NT2/D1 (cell line): ENCODE data around the gene SRGAP2B.
"Not testable (repeated sequence)": the region's sequence is repeated elsewhere in the genome, so short reads cannot be mapped to it uniquely, and the experiment has no call there.

Experiments
- SUZ12 ChIP-seq: IDR thresholded peaks from 2 replicates; pipeline ENCODE4 v1.6.1; 2011; ENCODE audit not compliant: insufficient read length, insufficient read depth; ENCODE audit errors: extremely low read depth
- YY1 ChIP-seq: IDR thresholded peaks from 2 replicates; pipeline ENCODE4 v1.6.1; 2011; ENCODE audit not compliant: insufficient read length, insufficient read depth
- ZNF274 ChIP-seq: IDR thresholded peaks from 2 replicates; pipeline ENCODE4 v1.6.1; 2011; ENCODE audit warnings: mild to moderate bottlenecking, low read depth, low read length

DNA sequence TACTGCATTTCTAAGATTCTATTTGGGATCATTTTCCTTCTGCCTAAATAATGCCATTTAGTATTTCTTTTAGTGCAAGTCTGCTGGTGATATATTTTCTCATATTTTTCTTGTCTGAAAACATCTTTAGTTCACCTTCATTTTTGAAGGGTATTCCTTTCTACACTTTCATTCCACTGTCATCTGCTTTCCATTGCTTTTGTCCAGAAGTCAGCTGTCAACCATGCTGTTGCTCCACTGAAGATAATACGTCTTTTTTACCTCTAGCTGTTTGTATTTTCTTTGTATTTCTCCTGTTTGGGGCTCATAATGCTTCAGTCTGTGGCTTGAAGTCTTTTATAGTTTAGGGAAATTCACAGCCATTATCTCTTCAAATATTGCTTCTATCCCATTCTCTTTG is 167.8 kb downstream of the SRGAP2B start:
- not testable (repeated sequence) for TF ChIP-seq SUZ12, ZNF274, YY1
